ENCODE measurements around the gene ZNF692. TPM values are rescaled to one million over a fixed set of nuclear protein-coding genes. Genes with fewer than 3 reads are reported as not detected.

The ZNF692 gene
- total RNA-seq, 1 experiment from 2014 or later, result 59.1 TPM

DNA sequence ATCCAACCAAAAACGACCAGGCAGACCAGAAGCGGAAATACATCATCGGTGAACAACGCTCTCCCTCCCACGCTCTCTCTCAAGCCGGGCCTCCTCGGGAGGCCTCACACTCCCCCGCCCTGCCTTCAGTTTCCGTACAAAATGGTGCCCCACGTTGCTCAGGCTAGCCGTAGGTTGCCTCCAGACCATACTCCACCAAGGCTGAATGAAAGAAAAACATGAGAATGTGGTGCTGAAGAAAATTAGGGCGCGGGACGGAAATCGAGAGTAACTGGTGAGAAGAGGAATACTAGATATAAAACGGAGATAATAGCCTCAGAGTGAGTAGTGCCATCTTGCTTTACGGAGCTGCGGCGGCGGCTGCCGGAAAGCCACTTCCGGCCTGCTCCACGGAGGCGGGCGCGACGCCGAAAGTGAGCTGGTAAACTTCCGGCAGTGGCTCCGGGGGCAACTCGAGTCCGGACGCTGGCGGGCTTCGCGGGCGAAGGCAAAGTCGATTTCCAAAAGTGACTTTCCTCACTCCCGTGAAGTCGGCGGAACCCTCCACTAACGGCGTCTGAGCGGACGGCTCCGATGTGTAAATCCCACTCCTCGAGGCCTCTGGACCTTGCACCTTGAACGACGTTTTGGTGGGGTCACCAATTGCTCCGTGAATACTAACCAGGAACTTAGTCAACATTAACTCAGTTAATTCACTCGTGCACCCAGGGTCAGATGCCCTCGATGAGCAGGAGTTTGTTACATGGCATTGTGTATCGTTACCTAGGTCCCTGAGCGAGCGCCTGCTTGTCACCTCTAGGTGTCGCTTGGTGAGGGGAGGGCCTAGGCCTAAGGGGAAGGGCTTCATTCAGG is 32.8 kb downstream of the ZNF692 start, which contains the start of gene SH3BP5L (continued):
- TF ChIP-seq AFF4 (CRISPR knock-in tag; IDR thresholded peaks at IDR 0.05; ENCODE audit: borderline replicate concordance) (no peak), CTCF (IDR thresholded peaks at IDR 0.05) (no peak; the same call in 1 of the 2 replicates), ZNF416 (CRISPR knock-in tag; IDR thresholded peaks at IDR 0.05) (no peak), FOXP1 (CRISPR knock-in tag; IDR thresholded peaks at IDR 0.05; ENCODE audit: borderline replicate concordance) (peak; percentile 87; the same call in 1 of the 2 replicates), FOXJ3 (CRISPR knock-in tag; IDR thresholded peaks at IDR 0.05; ENCODE audit: borderline replicate concordance) (no peak), ARID4B (CRISPR knock-in tag; IDR thresholded peaks at IDR 0.05; ENCODE audit: borderline replicate concordance) (no peak), ATF1 (CRISPR knock-in tag; IDR thresholded peaks at IDR 0.05) (no peak), NR2C2 (CRISPR knock-in tag; IDR thresholded peaks at IDR 0.05) (no peak), TEAD1 (CRISPR knock-in tag; IDR thresholded peaks at IDR 0.05) (no peak), IRF2 (CRISPR knock-in tag; IDR thresholded peaks at IDR 0.05; ENCODE audit: borderline replicate concordance, low read depth) (no peak), TP53 (CRISPR knock-in tag; IDR thresholded peaks at IDR 0.05) (no peak)
- TF ChIP-seq, protein P1, sequence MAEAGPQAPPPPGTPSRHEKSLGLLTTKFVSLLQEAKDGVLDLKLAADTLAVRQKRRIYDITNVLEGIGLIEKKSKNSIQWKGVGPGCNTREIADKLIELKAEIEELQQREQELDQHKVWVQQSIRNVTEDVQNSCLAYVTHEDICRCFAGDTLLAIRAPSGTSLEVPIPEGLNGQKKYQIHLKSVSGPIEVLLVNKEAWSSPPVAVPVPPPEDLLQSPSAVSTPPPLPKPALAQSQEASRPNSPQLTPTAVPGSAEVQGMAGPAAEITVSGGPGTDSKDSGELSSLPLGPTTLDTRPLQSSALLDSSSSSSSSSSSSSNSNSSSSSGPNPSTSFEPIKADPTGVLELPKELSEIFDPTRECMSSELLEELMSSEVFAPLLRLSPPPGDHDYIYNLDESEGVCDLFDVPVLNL (CRISPR knock-in tag; IDR thresholded peaks at IDR 0.05; ENCODE audit: borderline replicate concordance, low read depth), result no peak
- TF ChIP-seq, protein P2, sequence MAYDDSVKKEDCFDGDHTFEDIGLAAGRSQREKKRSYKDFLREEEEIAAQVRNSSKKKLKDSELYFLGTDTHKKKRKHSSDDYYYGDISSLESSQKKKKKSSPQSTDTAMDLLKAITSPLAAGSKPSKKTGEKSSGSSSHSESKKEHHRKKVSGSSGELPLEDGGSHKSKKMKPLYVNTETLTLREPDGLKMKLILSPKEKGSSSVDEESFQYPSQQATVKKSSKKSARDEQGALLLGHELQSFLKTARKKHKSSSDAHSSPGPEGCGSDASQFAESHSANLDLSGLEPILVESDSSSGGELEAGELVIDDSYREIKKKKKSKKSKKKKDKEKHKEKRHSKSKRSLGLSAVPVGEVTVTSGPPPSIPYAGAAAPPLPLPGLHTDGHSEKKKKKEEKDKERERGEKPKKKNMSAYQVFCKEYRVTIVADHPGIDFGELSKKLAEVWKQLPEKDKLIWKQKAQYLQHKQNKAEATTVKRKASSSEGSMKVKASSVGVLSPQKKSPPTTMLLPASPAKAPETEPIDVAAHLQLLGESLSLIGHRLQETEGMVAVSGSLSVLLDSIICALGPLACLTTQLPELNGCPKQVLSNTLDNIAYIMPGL (CRISPR knock-in tag; IDR thresholded peaks at IDR 0.05), result peak; percentile 60; the same call in 1 of the 2 replicates
- TF ChIP-seq, protein P3, sequence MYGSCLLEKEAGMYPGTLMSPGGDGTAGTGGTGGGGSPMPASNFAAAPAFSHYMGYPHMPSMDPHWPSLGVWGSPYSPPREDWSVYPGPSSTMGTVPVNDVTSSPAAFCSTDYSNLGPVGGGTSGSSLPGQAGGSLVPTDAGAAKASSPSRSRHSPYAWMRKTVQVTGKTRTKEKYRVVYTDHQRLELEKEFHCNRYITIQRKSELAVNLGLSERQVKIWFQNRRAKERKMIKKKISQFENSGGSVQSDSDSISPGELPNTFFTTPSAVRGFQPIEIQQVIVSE (CRISPR knock-in tag; IDR thresholded peaks at IDR 0.05; ENCODE audit: borderline replicate concordance), result no peak
- TF ChIP-seq, protein P4, sequence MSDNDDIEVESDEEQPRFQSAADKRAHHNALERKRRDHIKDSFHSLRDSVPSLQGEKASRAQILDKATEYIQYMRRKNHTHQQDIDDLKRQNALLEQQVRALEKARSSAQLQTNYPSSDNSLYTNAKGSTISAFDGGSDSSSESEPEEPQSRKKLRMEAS (CRISPR knock-in tag; IDR thresholded peaks at IDR 0.05), result peak; percentile 61
